HepG2 (cell line): ENCODE results near the gene TUT1. TPM values are rescaled to one million over a fixed set of nuclear protein-coding genes. Genes with fewer than 3 reads are reported as not detected.

Source experiments
- ARNT ChIP-seq: fragments of 450-650 bp; IDR thresholded peaks from 2 replicates; pipeline ENCODE4 v1.6.1; 2017
- ATF6 ChIP-seq: sonication (generic); formaldehyde crosslinking; conservative IDR thresholded peaks from 2 replicates; pipeline ENCODE4 v1.4.0; 2020; ENCODE audit warnings: missing genetic modification reagents
- HNF1A ChIP-seq, 2 experiments: sonication (generic) in 1 of 2; formaldehyde crosslinking in 1 of 2; IDR thresholded peaks; 2 replicates each; pipeline versions ENCODE4 v1.4.0 to v1.6.1; 2016 to 2020; ENCODE audit warnings: borderline replicate concordance in 1 of 2, low read depth in 1 of 2, mild to moderate bottlenecking in 1 of 2, missing genetic modification reagents in 1 of 2
- HOXA3 ChIP-seq: sonication (generic); formaldehyde crosslinking; IDR thresholded peaks from 2 replicates; pipeline ENCODE4 v1.5.0; 2020; ENCODE audit warnings: missing genetic modification reagents
- MXD3 ChIP-seq: IDR thresholded peaks from 2 replicates; pipeline ENCODE4 v1.6.1; 2016; ENCODE audit warnings: mild to moderate bottlenecking, missing biosample characterization, missing genetic modification reagents
- NONO ChIP-seq, 2 experiments: fragments of 450-650 bp in 1 of 2; sonication (generic) in 1 of 2; formaldehyde crosslinking in 1 of 2; IDR thresholded peaks in 1 of 2; conservative IDR thresholded peaks in 1 of 2; 2 replicates each; pipeline versions ENCODE4 v1.6.1 to v1.8.0; 2017 to 2022; ENCODE audit warnings: mild to moderate bottlenecking in 1 of 2, missing genetic modification reagents in 1 of 2, moderate library complexity in 1 of 2
- PHF5A ChIP-seq: IDR thresholded peaks from one replicate; pipeline ENCODE4 v1.6.1; 2018; ENCODE audit warnings: low read depth, missing genetic modification reagents; ENCODE audit not compliant: unreplicated experiment
- RXRB ChIP-seq: IDR thresholded peaks from 2 replicates; pipeline ENCODE4 v1.6.1; 2016; ENCODE audit warnings: borderline replicate concordance, missing genetic modification reagents, missing compliant biosample characterization
- SIX1 ChIP-seq: sonication (generic); formaldehyde crosslinking; IDR thresholded peaks from 2 replicates; pipeline ENCODE4 v1.4.0; 2020; ENCODE audit warnings: missing genetic modification reagents, borderline replicate concordance
- SRSF9 ChIP-seq: fragments of 200-400 bp; formaldehyde crosslinking; IDR thresholded peaks from 2 replicates; pipeline ENCODE4 v1.6.1; 2018; ENCODE audit warnings: borderline replicate concordance, mild to moderate bottlenecking, low read depth, low read length; ENCODE audit not compliant: insufficient read depth, poor library complexity, severe bottlenecking
- ZNF296 ChIP-seq: sonication (generic); formaldehyde crosslinking; conservative IDR thresholded peaks from 2 replicates; pipeline ENCODE4 v1.5.0; 2020; ENCODE audit warnings: mild to moderate bottlenecking, missing genetic modification reagents
- ZNF564 ChIP-seq: sonication (generic); formaldehyde crosslinking; IDR thresholded peaks from 2 replicates; pipeline ENCODE4 v1.8.1; 2023; ENCODE audit warnings: mild to moderate bottlenecking, missing genetic modification reagents
- ZNF572 ChIP-seq: sonication (generic); formaldehyde crosslinking; IDR thresholded peaks from 2 replicates; pipeline ENCODE4 v1.5.1; 2020; ENCODE audit warnings: mild to moderate bottlenecking, missing genetic modification reagents
- ZUFSP ChIP-seq: sonication (generic); formaldehyde crosslinking; IDR thresholded peaks from 2 replicates; pipeline ENCODE4 v1.9.0; 2021; ENCODE audit warnings: missing genetic modification reagents, mild to moderate bottlenecking, borderline replicate concordance
- polyA plus RNA-seq, 8 experiments: library from polyadenylated mRNA; depleted of rRNA in 3 of 8; stranded (reverse) in 7 of 8; unstranded in 1 of 8; fragments of >200 nt; fragmentation: Illumina TruSeq in 4 of 8; extraction: Trizol in 4 of 8; gene quantifications; 2 replicates each; pipeline versions ENCODE4 v1.2.1 to v1.2.3, GENCODE V29; 2011 to 2016; ENCODE audit warnings: low read depth in 4 of 8, missing spikeins in 1 of 8, mixed read lengths in 1 of 8; ENCODE audit not compliant: insufficient read depth in 1 of 8
- total RNA-seq, 5 experiments: library from RNA; depleted of rRNA; stranded (reverse); fragments of >200 nt; fragmentation: Illumina TruSeq; extraction: Trizol; gene quantifications; 2 replicates each; pipeline ENCODE4 v1.2.3, GENCODE V29; 2016; ENCODE audit warnings: low read depth in 1 of 5
- TF ChIP-seq, protein P1 (sequence below): sonication (generic); formaldehyde crosslinking; IDR thresholded peaks from 2 replicates; pipeline ENCODE4 v1.4.0; 2020; ENCODE audit warnings: missing genetic modification reagents

Gene TUT1
- total and polyA plus RNA-seq, 2 of the 13 experiments (the other 11 are each of a cell fraction or from before 2014, with no cell fraction given) = 9.7 to 14.3 TPM

- no peak for TF ChIP-seq NONO (IDR thresholded peaks at IDR 0.05)
- peak; percentile 95 for TF ChIP-seq NONO (CRISPR knock-in tag; conservative IDR thresholded peaks at IDR 0.05)
- no peak for TF ChIP-seq ZNF572
- TF ChIP-seq, protein P1, sequence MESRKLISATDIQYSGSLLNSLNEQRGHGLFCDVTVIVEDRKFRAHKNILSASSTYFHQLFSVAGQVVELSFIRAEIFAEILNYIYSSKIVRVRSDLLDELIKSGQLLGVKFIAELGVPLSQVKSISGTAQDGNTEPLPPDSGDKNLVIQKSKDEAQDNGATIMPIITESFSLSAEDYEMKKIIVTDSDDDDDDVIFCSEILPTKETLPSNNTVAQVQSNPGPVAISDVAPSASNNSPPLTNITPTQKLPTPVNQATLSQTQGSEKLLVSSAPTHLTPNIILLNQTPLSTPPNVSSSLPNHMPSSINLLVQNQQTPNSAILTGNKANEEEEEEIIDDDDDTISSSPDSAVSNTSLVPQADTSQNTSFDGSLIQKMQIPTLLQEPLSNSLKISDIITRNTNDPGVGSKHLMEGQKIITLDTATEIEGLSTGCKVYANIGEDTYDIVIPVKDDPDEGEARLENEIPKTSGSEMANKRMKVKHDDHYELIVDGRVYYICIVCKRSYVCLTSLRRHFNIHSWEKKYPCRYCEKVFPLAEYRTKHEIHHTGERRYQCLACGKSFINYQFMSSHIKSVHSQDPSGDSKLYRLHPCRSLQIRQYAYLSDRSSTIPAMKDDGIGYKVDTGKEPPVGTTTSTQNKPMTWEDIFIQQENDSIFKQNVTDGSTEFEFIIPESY = peak; percentile 58
- no peak for TF ChIP-seq SIX1 (CRISPR knock-in tag)
- TF ChIP-seq HNF1A (IDR thresholded peaks at IDR 0.05; ENCODE audit: low read depth) = no peak
- peak; percentile 82; the same call in 1 of the 2 replicates for TF ChIP-seq HNF1A (CRISPR knock-in tag; IDR thresholded peaks at IDR 0.05; ENCODE audit: borderline replicate concordance)
- TF ChIP-seq ARNT = no peak
- peak; percentile 96 for TF ChIP-seq MXD3 (CRISPR knock-in tag)
- peak; percentile 96 for TF ChIP-seq HOXA3 (CRISPR knock-in tag)
- no peak; the same call in 1 of the 2 replicates for TF ChIP-seq ZNF564 (CRISPR knock-in tag)
- TF ChIP-seq ZNF296 (CRISPR knock-in tag) = no peak
- TF ChIP-seq SRSF9 = no peak
- no peak for TF ChIP-seq ATF6
- no peak for TF ChIP-seq ZUFSP (CRISPR knock-in tag)
- TF ChIP-seq PHF5A (CRISPR knock-in tag) = peak; percentile 40
- TF ChIP-seq RXRB (CRISPR knock-in tag) = peak; percentile 57; the same call in 1 of the 2 replicates
Measured at GRCh38 chr11:62621567-62622470, 30.5 kb upstream of the TUT1 start, which contains the start of gene B3GAT3 (continued).
